ENCODE data around the gene POLRMT. TPM values are rescaled to one million over a fixed set of nuclear protein-coding genes. Genes with fewer than 3 reads are reported as not detected.

Gene POLRMT
- total and polyA plus RNA-seq, 7 donors: 61.7 to 99.8 (median 78.8) TPM

- Histone ChIP-seq H3K27ac (peak within 1 kb of the TSS; percentile 91), H3K36me3 (ENCODE audit: insufficient read depth in 1 of 2, low read depth in 1 of 2) (no peaks in the 10 kb centered on the region), H3K9me3 (no peaks in the 10 kb centered on the region), H3K4me1 (peaks cover 51% of the 10 kb centered on the region), H3K4me3 (peak within 1 kb of the TSS; percentile 100), H3K27me3 (ENCODE audit: insufficient read depth in 3 of 3, low read length in 2 of 3) (no peaks in the 10 kb centered on the region)
- WGBS, 3 donors: 0 to 1% (median 0%) methylated on average over 47 to 97 of the region's 97 CpGs
- ATAC-seq: peak; percentile 85 to 89 (median 88)
- TF ChIP-seq CTCF (IDR thresholded peaks at IDR 0.05): no peak
- intact Hi-C loops (cut with DNase I): no loop called here
- DNase-seq: peak; percentile 96
Observed at GRCh38 chr19:662962-663681, 29.8 kb upstream of the POLRMT start, which contains the start of gene RNF126. Gene RNF126 (minus strand): TSS chr19:663214. CDS start chr19:663121, 93 bp downstream.

GRCh38 chr19:662207-662961 is 29.0 kb upstream of the POLRMT start:
- Histone ChIP-seq H3K27ac (peak overlapping the region; percentile 91), H3K27me3 (ENCODE audit: insufficient read depth in 3 of 3, low read length in 2 of 3) (no peaks in the 10 kb centered on the region), H3K9me3 (no peaks in the 10 kb centered on the region), H3K4me3 (peak overlapping the region; percentile 100), H3K4me1 (peaks cover 57% of the 10 kb centered on the region), H3K36me3 (ENCODE audit: insufficient read depth in 1 of 2, low read depth in 1 of 2) (no peaks in the 10 kb centered on the region)
- peak in 1 of 4 donors; percentile 1 for ATAC-seq
- WGBS, 3 donors: 0 to 1% (median 1%) methylated on average over 67 to 81 of the region's 81 CpGs
- TF ChIP-seq CTCF (IDR thresholded peaks at IDR 0.05): no peak
- intact Hi-C loops (cut with DNase I): no loop called here
- peak; percentile 33 to 71 for DNase-seq

- intact Hi-C loops (cut with DNase I): no loop called here
- DNase-seq: no peak
- Histone ChIP-seq H3K27me3 (ENCODE audit: insufficient read depth in 3 of 3, low read length in 2 of 3) (no peaks in the 10 kb centered on the region), H3K9me3 (no peaks in the 10 kb centered on the region), H3K4me3 (peak overlapping the region; percentile 100), H3K27ac (peak overlapping the region; percentile 91), H3K36me3 (ENCODE audit: insufficient read depth in 1 of 2, low read depth in 1 of 2) (no peaks in the 10 kb centered on the region), H3K4me1 (peaks cover 63% of the 10 kb centered on the region)
- WGBS, 3 donors: 15 to 22% (median 15%) methylated on average over 31 of the region's 31 CpGs
- TF ChIP-seq CTCF (IDR thresholded peaks at IDR 0.05): no peak
- ATAC-seq: no peak
Observed at GRCh38 chr19:661427-662196, 28.3 kb upstream of the POLRMT start.

GRCh38 chr19:660793-661426 is 27.6 kb upstream of the POLRMT start:
- H3K27ac ChIP-seq: peak overlapping the region; percentile 91
- H3K27me3 ChIP-seq (ENCODE audit: insufficient read depth in 3 of 3, low read length in 2 of 3): no peaks in the 10 kb centered on the region
- H3K4me3 ChIP-seq: peak overlapping the region; percentile 100
- no peak for TF ChIP-seq CTCF (IDR thresholded peaks at IDR 0.05)
- H3K4me1 ChIP-seq: peaks cover 63% of the 10 kb centered on the region
- 41 to 56% (median 44%) methylated on average over 20 of the region's 20 CpGs for WGBS, 3 donors
- no peaks in the 10 kb centered on the region for H3K36me3 ChIP-seq (ENCODE audit: insufficient read depth in 1 of 2, low read depth in 1 of 2)
- no peaks in the 10 kb centered on the region for H3K9me3 ChIP-seq
- intact Hi-C loops (cut with DNase I): no loop called here
- ATAC-seq: no peak
- DNase-seq: no peak

Measured in psoas muscle (tissue), 8 donors.